Neuronal stem cell (in vitro differentiated cells): ENCODE data around the gene HYAL3.

Source experiments
- DNase-seq: peaks from one replicate; pipeline ENCODE4 v3.0.0-alpha.2; 2013; ENCODE audit warnings: low spot score
- H2AFZ ChIP-seq: one replicate; pipeline ENCODE4 v1.6.1; 2013; ENCODE audit warnings: mild to moderate bottlenecking, low read length, inconsistent platforms
- H2AK5ac ChIP-seq: 2 replicates; pipeline ENCODE4 v1.6.1; 2013; ENCODE audit warnings: low read depth, mild to moderate bottlenecking, inconsistent platforms, low read length, moderate library complexity, mixed read lengths
- H2BK120ac ChIP-seq: 2 replicates; pipeline ENCODE4 v1.6.1; 2013; ENCODE audit warnings: low read depth, mild to moderate bottlenecking, inconsistent platforms, low read length, moderate library complexity, mixed read lengths
- H2BK12ac ChIP-seq: one replicate; pipeline ENCODE4 v1.6.1; 2013; ENCODE audit warnings: low read length, inconsistent platforms
- H2BK15ac ChIP-seq: 2 replicates; pipeline ENCODE4 v1.6.1; 2013; ENCODE audit warnings: mild to moderate bottlenecking, low read length, inconsistent platforms, mixed read lengths
- H2BK5ac ChIP-seq: one replicate; pipeline ENCODE4 v1.6.1; 2013; ENCODE audit warnings: inconsistent platforms, mild to moderate bottlenecking, low read length, moderate library complexity
- H3K14ac ChIP-seq: one replicate; pipeline ENCODE4 v1.6.1; 2013; ENCODE audit warnings: low read length, inconsistent platforms
- H3K18ac ChIP-seq: 2 replicates; pipeline ENCODE4 v1.6.1; 2013; ENCODE audit warnings: low read length, inconsistent platforms
- H3K23ac ChIP-seq: 2 replicates; pipeline ENCODE4 v1.6.1; 2013; ENCODE audit warnings: low read depth, mild to moderate bottlenecking, mixed read lengths, low read length, inconsistent platforms; ENCODE audit not compliant: poor library complexity
- H3K27ac ChIP-seq: replicated peaks from 3 replicates; pipeline ENCODE4 v1.5.1; 2013; ENCODE audit warnings: low read length, inconsistent platforms
- H3K27me3 ChIP-seq, 3 experiments: 2 replicates each; pipeline ENCODE4 v1.6.1; 2013; ENCODE audit warnings: low read length in 3 of 3, mild to moderate bottlenecking in 2 of 3, inconsistent platforms in 1 of 3, low read depth in 1 of 3, mixed read lengths in 1 of 3, moderate library complexity in 1 of 3; ENCODE audit not compliant: control insufficient read depth in 3 of 3, insufficient read depth in 3 of 3
- H3K36me3 ChIP-seq, 2 donors: replicated peaks in 1 of 2; 2 replicates each; pipeline ENCODE4 v1.6.1; 2013; ENCODE audit warnings: low read length in 2 of 2; ENCODE audit not compliant: control insufficient read depth in 2 of 2, insufficient read depth in 2 of 2
- H3K4ac ChIP-seq: 2 replicates; pipeline ENCODE4 v1.6.1; 2013; ENCODE audit warnings: inconsistent platforms, mild to moderate bottlenecking, low read length, moderate library complexity
- H3K4me1 ChIP-seq, 2 donors: 1 replicate in 1 of 2; 2 replicates in 1 of 2; pipeline ENCODE4 v1.6.1; 2013; ENCODE audit warnings: low read length in 2 of 2, low read depth in 1 of 2; ENCODE audit not compliant: control insufficient read depth in 2 of 2, insufficient read depth in 1 of 2
- H3K4me2 ChIP-seq: one replicate; pipeline ENCODE4 v1.6.1; 2013; ENCODE audit warnings: mild to moderate bottlenecking, low read length, inconsistent platforms; ENCODE audit not compliant: insufficient read depth, poor library complexity, severe bottlenecking
- H3K4me3 ChIP-seq, 2 donors: 2 replicates each; pipeline ENCODE4 v1.5.1; 2013; ENCODE audit warnings: low read length in 2 of 2, mild to moderate bottlenecking in 2 of 2, inconsistent platforms in 1 of 2, moderate library complexity in 1 of 2
- H3K79me1 ChIP-seq: one replicate; pipeline ENCODE4 v1.6.1; 2013; ENCODE audit warnings: low read depth, mild to moderate bottlenecking, inconsistent platforms, low read length, moderate library complexity
- H3K9ac ChIP-seq: one replicate; pipeline ENCODE4 v1.6.1; 2013; ENCODE audit warnings: mild to moderate bottlenecking, low read depth, low read length, inconsistent platforms; ENCODE audit not compliant: poor library complexity
- H3K9me3 ChIP-seq, 2 donors: replicated peaks in 1 of 2; 2 replicates each; pipeline versions ENCODE3 to v1.6.1; 2013; ENCODE audit warnings: low read length in 2 of 2, mild to moderate bottlenecking in 2 of 2, inconsistent platforms in 1 of 2, low read depth in 1 of 2, mixed read lengths in 1 of 2, moderate library complexity in 1 of 2; ENCODE audit not compliant: control insufficient read depth in 2 of 2, insufficient read depth in 1 of 2
- H4K8ac ChIP-seq: one replicate; pipeline ENCODE4 v1.6.1; 2013; ENCODE audit warnings: low read depth, mild to moderate bottlenecking, inconsistent platforms, low read length, moderate library complexity
- H4K91ac ChIP-seq: one replicate; pipeline ENCODE4 v1.6.1; 2013; ENCODE audit warnings: low read length, low read depth, mild to moderate bottlenecking, inconsistent platforms; ENCODE audit not compliant: poor library complexity
- WGBS, 2 donors: extraction: QIAGEN DNeasy Blood & Tissue Kit; methylation state at CpG; one replicate each; pipeline ENCODE4 v1.1.7; 2013; ENCODE audit warnings: missing lambda C conversion rate in 2 of 2, mixed read lengths in 1 of 2; ENCODE audit not compliant: insufficient read length in 2 of 2, insufficient replicate concordance in 1 of 2; ENCODE audit errors: extremely low coverage in 2 of 2; 5-methylcytosine and 5-hydroxymethylcytosine counted together

HYAL3 gene

GRCh38 chr3:50302095-50303012, 3.1 kb upstream of the HYAL3 start:
- Histone ChIP-seq H3K18ac (peak overlapping the region; percentile 70), H3K14ac (peak overlapping the region; percentile 84), H3K4me3 (peak overlapping the region in 1 of 2 donors; percentile 11), H4K91ac (no peak overlapping the region), H3K23ac (no peak overlapping the region), H3K4me2 (no peak overlapping the region), H3K36me3 (no peaks in the 10 kb centered on the region), H3K4ac (peak overlapping the region; percentile 72), H3K4me1 (peaks cover 12 to 14% of the 10 kb centered on the region in 2 donors), H2BK120ac (no peak overlapping the region), H3K79me1 (no peaks in the 10 kb centered on the region), H3K9me3 (no peaks in the 10 kb centered on the region), H2AFZ (no peak overlapping the region), H2BK15ac (peak overlapping the region; percentile 69), H4K8ac (peak overlapping the region; percentile 45), H2BK5ac (peak overlapping the region; percentile 88), H3K27ac (no peak overlapping the region), H2AK5ac (peak overlapping the region; percentile 96), H3K9ac (peak overlapping the region; percentile 78), H2BK12ac (no peak overlapping the region), H3K27me3 (no peaks in the 10 kb centered on the region)
- no CpG with 5 or more reads among the region's 32 CpGs for WGBS, 2 donors
- DNase-seq: no peak

DNA sequence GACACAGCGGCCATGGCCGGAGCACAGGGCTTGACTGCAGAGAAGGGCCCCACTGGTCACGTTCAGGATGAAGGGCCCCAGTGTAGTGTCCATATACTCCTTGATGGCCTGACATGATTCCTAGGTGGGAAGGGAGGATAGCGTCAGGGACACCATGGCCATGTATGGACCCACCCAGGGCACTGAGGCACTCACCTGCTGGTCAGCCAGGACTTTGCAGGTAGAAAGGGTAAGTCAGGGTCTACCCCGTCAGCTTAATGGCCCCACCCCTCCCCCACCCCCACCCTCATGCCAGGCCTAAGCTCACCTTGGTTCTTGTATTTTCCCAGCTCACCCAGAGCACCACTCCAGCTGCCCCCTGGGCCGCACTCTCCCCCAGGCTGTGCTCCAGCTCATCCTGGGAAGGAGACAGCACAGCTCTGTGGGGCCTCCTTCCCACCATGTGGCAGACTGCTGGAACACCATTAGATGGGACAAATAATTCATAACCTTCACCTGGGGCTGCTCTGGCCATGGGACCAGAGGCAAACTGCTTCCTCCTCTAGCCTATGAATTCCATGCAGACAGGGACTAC, 1.6 kb upstream of the HYAL3 start:
- Histone ChIP-seq H3K79me1 (no peaks in the 10 kb centered on the region), H3K4me1 (peaks cover 12 to 14% of the 10 kb centered on the region in 2 donors), H2BK120ac (no peak overlapping the region), H3K9me3 (no peaks in the 10 kb centered on the region), H4K8ac (no peak overlapping the region), H4K91ac (no peak overlapping the region), H3K9ac (no peak overlapping the region), H3K27me3 (no peaks in the 10 kb centered on the region), H3K23ac (no peak overlapping the region), H3K36me3 (no peaks in the 10 kb centered on the region), H3K4me2 (no peak overlapping the region), H3K14ac (no peak overlapping the region), H2AK5ac (peak overlapping the region; percentile 40), H3K27ac (no peak overlapping the region), H3K4me3 (no peak overlapping the region), H3K4ac (no peak overlapping the region), H2BK12ac (no peak overlapping the region), H2AFZ (no peak overlapping the region), H2BK15ac (no peak overlapping the region), H2BK5ac (no peak overlapping the region), H3K18ac (peak overlapping the region; percentile 0)
- no CpG with 5 or more reads among the region's 6 CpGs for WGBS, 2 donors
- no peak for DNase-seq

GRCh38 chr3:50299929-50300680, 900 bp upstream of the HYAL3 start:
- Histone ChIP-seq H2BK15ac (no peak overlapping the region), H3K23ac (no peak overlapping the region), H3K4me1 (peaks cover 12 to 14% of the 10 kb centered on the region in 2 donors), H2BK5ac (no peak overlapping the region), H3K27ac (no peak overlapping the region), H2BK12ac (no peak overlapping the region), H3K18ac (peak overlapping the region; percentile 0), H3K36me3 (no peaks in the 10 kb centered on the region), H2AK5ac (peak overlapping the region; percentile 40), H3K79me1 (no peaks in the 10 kb centered on the region), H3K14ac (no peak overlapping the region), H4K8ac (no peak overlapping the region), H3K9ac (no peak overlapping the region), H3K27me3 (no peaks in the 10 kb centered on the region), H4K91ac (no peak overlapping the region), H3K4me3 (peak overlapping the region; percentile 70 to 82), H3K4ac (no peak overlapping the region), H2AFZ (peak overlapping the region; percentile 86), H3K9me3 (no peaks in the 10 kb centered on the region), H2BK120ac (no peak overlapping the region), H3K4me2 (peak overlapping the region; percentile 48)
- WGBS, 2 donors: no CpG with 5 or more reads among the region's 12 CpGs
- DNase-seq: no peak

DNA sequence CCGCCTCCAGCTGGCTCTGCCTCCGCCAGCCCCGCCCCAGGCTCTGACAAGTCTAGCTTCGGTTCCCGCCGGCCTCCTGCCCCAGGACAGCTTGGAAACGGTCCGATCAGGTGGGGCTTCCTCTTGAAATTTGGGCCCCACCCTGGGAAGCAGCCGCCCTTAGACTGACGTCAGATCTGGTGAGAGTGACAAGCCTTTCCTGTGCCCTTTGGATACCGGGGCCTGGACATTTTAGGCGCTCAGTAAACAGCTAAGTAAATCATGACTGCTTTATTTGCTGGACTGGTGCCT, 378 bp upstream of the HYAL3 start:
- Histone ChIP-seq H3K18ac (no peak overlapping the region), H3K4me1 (peaks cover 12 to 14% of the 10 kb centered on the region in 2 donors), H3K23ac (no peak overlapping the region), H4K8ac (no peak overlapping the region), H3K36me3 (no peaks in the 10 kb centered on the region), H2BK120ac (no peak overlapping the region), H3K9me3 (no peaks in the 10 kb centered on the region), H3K4me2 (peak overlapping the region; percentile 48), H3K27me3 (no peaks in the 10 kb centered on the region), H2AK5ac (no peak overlapping the region), H3K27ac (no peak overlapping the region), H2BK15ac (no peak overlapping the region), H2BK5ac (no peak overlapping the region), H2AFZ (peak overlapping the region; percentile 86), H3K79me1 (no peaks in the 10 kb centered on the region), H3K4ac (no peak overlapping the region), H3K14ac (no peak overlapping the region), H4K91ac (no peak overlapping the region), H3K4me3 (peak overlapping the region; percentile 70 to 82), H3K9ac (no peak overlapping the region), H2BK12ac (no peak overlapping the region)
- DNase-seq: no peak
- WGBS, 2 donors: no CpG with 5 or more reads among the region's 12 CpGs
